K562 (cell line): ENCODE measurements around the gene DCDC2. TPM values are rescaled to one million over a fixed set of nuclear protein-coding genes. Genes with fewer than 3 reads are reported as not detected.

ENCODE experiments used
- ATAC-seq: fragments of 200-7000 bp; cut with Tn5 transposase; 3 replicates; pipeline ENCODE4 v1.9.1; 2020; ENCODE audit warnings: moderate library complexity
- BruUV-seq: library from RNA; stranded (reverse); fragments of 400-500 nt; replicated peaks from 2 replicates; lab custom pipeline; 2021; lab: Mats Ljungman, UMichigan
- CTCF ChIA-PET: fragments of 300-600 bp; formaldehyde crosslinking; extraction: SDS; loops from one replicate; lab custom pipeline; 2021; ENCODE audit warnings: low intra/inter-chr PET ratio; lab: Yijun Ruan, JAX
- POLR2A ChIA-PET: fragments of 300-600, 350-650 bp; sonication (Branson Sonifier 250); formaldehyde crosslinking; extraction: SDS; loops from one replicate; lab custom pipeline; 2021; ENCODE audit warnings: antibody characterized with exemption, inconsistent platforms; lab: Yijun Ruan, JAX
- DNase-seq, 4 experiments: peaks; one replicate each; pipeline versions ENCODE4 v3.0.0 to v3.0.0-alpha.2; 2011 to 2018; ENCODE audit warnings: low spot score in 3 of 4, mixed read lengths in 3 of 4; ENCODE audit errors: extremely low read depth in 1 of 4
- FAIRE-seq: peaks from 2 replicates; lab custom pipeline; 2011; peaks lifted over from hg19 to GRCh38; lab: Jason Lieb, UNC
- H2AFZ ChIP-seq: 2 replicates; pipeline ENCODE4 v1.6.0; 2011; ENCODE audit warnings: low read depth, low read length, control low read depth, inconsistent platforms
- H3K27ac ChIP-seq: fragments of 200-600 bp; 3 replicates; pipeline ENCODE4 v1.8.0; 2011; ENCODE audit warnings: low read depth, mild to moderate bottlenecking, control low read depth, inconsistent platforms, low read length, moderate library complexity, mixed read lengths; ENCODE audit errors: extremely low read depth
- H3K27me3 ChIP-seq, 2 experiments: fragments of 300-600 bp in 1 of 2; 2 replicates in 1 of 2; 3 replicates in 1 of 2; pipeline versions ENCODE4 v1.6.0 to v1.8.0; 2011; ENCODE audit warnings: inconsistent platforms in 2 of 2, low read length in 2 of 2, mild to moderate bottlenecking in 1 of 2, mixed read lengths in 1 of 2, moderate library complexity in 1 of 2; ENCODE audit not compliant: control insufficient read depth in 2 of 2, insufficient read depth in 2 of 2
- H3K36me3 ChIP-seq: fragments of 300-600 bp; 3 replicates; pipeline ENCODE4 v1.8.0; 2011; ENCODE audit warnings: mild to moderate bottlenecking, low read length, inconsistent platforms; ENCODE audit not compliant: control insufficient read depth, insufficient read depth
- H3K4me1 ChIP-seq, 2 experiments: fragments of 200-600 bp in 1 of 2; replicated peaks in 1 of 2; 2 replicates in 1 of 2; 3 replicates in 1 of 2; pipeline versions ENCODE4 v1.5.1 to v1.8.0; 2011; ENCODE audit warnings: inconsistent platforms in 2 of 2, low read length in 2 of 2, mild to moderate bottlenecking in 1 of 2, mixed read lengths in 1 of 2, moderate library complexity in 1 of 2; ENCODE audit not compliant: control insufficient read depth in 2 of 2, insufficient read depth in 2 of 2
- H3K4me2 ChIP-seq: 2 replicates; pipeline ENCODE4 v1.6.1; 2011; ENCODE audit warnings: low read length, control low read depth, inconsistent platforms, mixed read lengths; ENCODE audit not compliant: insufficient read depth
- H3K4me3 ChIP-seq: fragments of 200-600 bp; sonication (generic), shearing (Covaris generic); 2 replicates; pipeline ENCODE4 v1.5.1; 2016; ENCODE audit warnings: control low read depth, inconsistent platforms
- H3K79me2 ChIP-seq: fragments of 200-600 bp; 3 replicates; pipeline ENCODE4 v1.8.0; 2011; ENCODE audit warnings: low read length, inconsistent platforms; ENCODE audit not compliant: control insufficient read depth, insufficient read depth
- H3K9ac ChIP-seq, 2 experiments: 2 replicates each; pipeline versions ENCODE4 v1.6.0 to v1.6.1; 2011; ENCODE audit warnings: low read depth in 2 of 2, low read length in 2 of 2, control low read depth in 1 of 2, inconsistent platforms in 1 of 2, mild to moderate bottlenecking in 1 of 2, mixed read lengths in 1 of 2; ENCODE audit not compliant: insufficient read depth in 1 of 2
- H3K9me1 ChIP-seq: one replicate; pipeline ENCODE4 v1.6.0; 2011; ENCODE audit warnings: inconsistent platforms, mild to moderate bottlenecking, low read length, moderate library complexity; ENCODE audit not compliant: control insufficient read depth, insufficient read depth
- H3K9me3 ChIP-seq: replicated peaks from 2 replicates; pipeline ENCODE4 v1.5.1; 2011; ENCODE audit warnings: low read depth, low read length, inconsistent platforms; ENCODE audit not compliant: control insufficient read depth, insufficient read depth
- H4K20me1 ChIP-seq: replicated peaks from 2 replicates; pipeline ENCODE4 v1.6.1; 2011; ENCODE audit warnings: low read length, inconsistent platforms, mixed read lengths; ENCODE audit not compliant: control insufficient read depth, insufficient read depth
- ATF4 ChIP-seq: fragments of 450-650 bp; formaldehyde crosslinking; IDR thresholded peaks from 2 replicates; pipeline ENCODE4 v1.4.0; 2022; ENCODE audit warnings: mild to moderate bottlenecking, moderate library complexity
- DPF2 ChIP-seq: fragments of 450-650 bp; IDR thresholded peaks from 2 replicates; pipeline ENCODE4 v1.6.1; 2016
- MAFG ChIP-seq: fragments of 450-650 bp; conservative IDR thresholded peaks from 2 replicates; pipeline ENCODE4 v1.6.1; 2016; ENCODE audit warnings: missing genetic modification characterization, missing compliant biosample characterization
- RAD21 ChIP-seq, 2 experiments: fragments of 250-450 bp in 1 of 2; fragments of 450-650 bp in 1 of 2; sonication (Bioruptor Pico) in 1 of 2; formaldehyde crosslinking in 1 of 2; IDR thresholded peaks in 1 of 2; conservative IDR thresholded peaks in 1 of 2; 2 replicates each; pipeline versions ENCODE4 v1.4.0 to v1.8.0; 2020 to 2022; ENCODE audit warnings: mild to moderate bottlenecking in 2 of 2, moderate library complexity in 1 of 2
- RNF219 ChIP-seq: fragments of 250-450 bp; sonication (Bioruptor Pico); IDR thresholded peaks from 2 replicates; pipeline ENCODE4 v1.5.0; 2022; ENCODE audit warnings: mild to moderate bottlenecking
- TRIM24 ChIP-seq, 2 experiments: fragments of 450-650 bp; IDR thresholded peaks; 2 replicates each; pipeline ENCODE4 v1.6.1; 2016
- ZNF584 ChIP-seq: fragments of 200-800 bp; sonication (Bioruptor generic); IDR thresholded peaks from 2 replicates; pipeline ENCODE4 v1.6.1; 2016; ENCODE audit warnings: low read depth, mild to moderate bottlenecking, missing genetic modification characterization, missing compliant biosample characterization
- ZNF79 ChIP-seq: fragments of 250-450 bp; sonication (Bioruptor Pico); IDR thresholded peaks from 2 replicates; pipeline ENCODE4 v1.4.0; 2020; ENCODE audit warnings: low read depth, mild to moderate bottlenecking, moderate library complexity
- WGBS: fragments of 100-300 bp; shearing (Covaris generic); methylation state at CpG from one replicate; pipeline ENCODE4 v1.1.6; 2016; ENCODE audit warnings: low coverage, mixed read lengths; ENCODE audit not compliant: insufficient coverage; ENCODE audit errors: missing lambda C conversion rate; 5-methylcytosine and 5-hydroxymethylcytosine counted together
- in situ Hi-C: fragments of 300-500 bp; cut with MboI; formaldehyde crosslinking; loops from 4 replicates; pipeline ENCODE4 v1.15.0; 2018; ENCODE audit warnings: inconsistent platforms, mixed read lengths
- intact Hi-C: fragments of 100-400 bp; cut with micrococcal nuclease; formaldehyde crosslinking; loops from 2 replicates; pipeline ENCODE4 v1.14.2; 2022
- polyA plus RNA-seq, 8 experiments: library from polyadenylated mRNA; depleted of rRNA in 4 of 8; stranded (reverse) in 5 of 8; unstranded in 3 of 8; fragments of >200 nt; fragmentation: Nextera tagmentation in 2 of 8; fragmentation: Illumina TruSeq in 1 of 8; extraction: Ambion mirVana in 2 of 8; extraction: Trizol in 1 of 8; gene quantifications; 2 replicates each; pipeline versions ENCODE4 v1.2.1 to v1.2.3, GENCODE V29; 2011 to 2014; ENCODE audit warnings: inconsistent platforms in 1 of 8, missing spikeins in 1 of 8
- total RNA-seq, 7 experiments: library from RNA; depleted of rRNA in 6 of 7; stranded (reverse); fragments of >200 nt in 6 of 7; fragmentation: Illumina TruSeq in 2 of 7; extraction: Trizol in 2 of 7; gene quantifications; 2 replicates each; pipeline versions ENCODE4 v1.2.1 to v1.2.3, GENCODE V29; 2011 to 2021; ENCODE audit warnings: low replicate concordance in 1 of 7

The DCDC2 gene
- total and polyA plus RNA-seq, 9 of the 15 experiments (the other 6 are each of a cell fraction or from before 2014, with no cell fraction given), result 0.04 TPM; not detected in 8

GRCh38 chr6:24225838-24226237 is 132.0 kb downstream of the DCDC2 start:
- H3K4me1 ChIP-seq, result no peaks in the 10 kb centered on the region
- H3K9me3 ChIP-seq, result no peaks in the 10 kb centered on the region
- TF ChIP-seq MAFG (tag) (0 out of 2 replicates have a peak, but pooled peaks have one; percentile 11), ZNF79 (CRISPR knock-in tag) (no peak), ZNF584 (CRISPR knock-in tag) (no peak)
- ATAC-seq (no peak), DNase-seq (no peak), FAIRE-seq (no peak)
- no peak overlapping the region for H3K27ac ChIP-seq
- H3K36me3 ChIP-seq, result no peaks in the 10 kb centered on the region
- in situ Hi-C loops, result no loop called here
- H3K4me2 ChIP-seq, result no peak overlapping the region
- no peaks in the 10 kb centered on the region for H3K27me3 ChIP-seq
- H4K20me1 ChIP-seq, result no peaks in the 10 kb centered on the region
- H3K4me3 ChIP-seq, result no peak overlapping the region
- ChIA-PET POLR2A (no interaction called here), CTCF (no interaction called here)
- no peaks in the 10 kb centered on the region for H3K9me1 ChIP-seq
- H3K9ac ChIP-seq, result no peak overlapping the region
- BruUV-seq, result no TSS peak
- no peak overlapping the region for H2AFZ ChIP-seq
- intact Hi-C loops, result no loop called here
- no peaks in the 10 kb centered on the region for H3K79me2 ChIP-seq
- WGBS, result 4% methylated on average over 2 of the region's 2 CpGs

- Histone ChIP-seq H3K4me3 (no peak overlapping the region), H3K79me2 (no peaks in the 10 kb centered on the region), H3K4me1 (no peaks in the 10 kb centered on the region), H3K4me2 (no peak overlapping the region), H3K27ac (no peak overlapping the region), H3K36me3 (no peaks in the 10 kb centered on the region), H2AFZ (no peak overlapping the region), H3K9ac (no peak overlapping the region), H3K9me1 (no peaks in the 10 kb centered on the region), H3K27me3 (no peaks in the 10 kb centered on the region), H3K9me3 (no peaks in the 10 kb centered on the region), H4K20me1 (no peaks in the 10 kb centered on the region)
- no TSS peak for BruUV-seq
- DNase-seq (no peak), ATAC-seq (peak; percentile 53; the same call in 2 of the 3 replicates), FAIRE-seq (no peak)
- intact Hi-C loops, result no loop called here
- CTCF ChIA-PET, result no interaction called here
- in situ Hi-C loops, result no loop called here
- POLR2A ChIA-PET, result interaction anchor here (0.6 kb wide), 1 partner anchor 87 kb away, joined by 3 read pairs; no protein-coding TSS in a partner anchor
- WGBS, result 3% methylated on average over 7 of the region's 7 CpGs
- TF ChIP-seq TRIM24 (IDR thresholded peaks at IDR 0.05) (peak; percentile 18 to 62; a peak in 2 of 4 replicates), RAD21 (CRISPR knock-in tag; conservative IDR thresholded peaks at IDR 0.05 in 1 of 2, IDR thresholded peaks at IDR 0.05 in 1 of 2) (0 out of 4 replicates have a peak, but pooled peaks of 1 of the 2 experiments have one; percentile 8), ATF4 (peak; percentile 87), DPF2 (no peak), RNF219 (CRISPR knock-in tag) (no peak)
Measured at GRCh38 chr6:24223115-24223919, 134.5 kb downstream of the DCDC2 start.
